ENCODE results near the gene TAMALIN.
A peak's percentile ranks its signal among the peaks of the same experiment; 100 is the strongest.

TAMALIN gene

DNA sequence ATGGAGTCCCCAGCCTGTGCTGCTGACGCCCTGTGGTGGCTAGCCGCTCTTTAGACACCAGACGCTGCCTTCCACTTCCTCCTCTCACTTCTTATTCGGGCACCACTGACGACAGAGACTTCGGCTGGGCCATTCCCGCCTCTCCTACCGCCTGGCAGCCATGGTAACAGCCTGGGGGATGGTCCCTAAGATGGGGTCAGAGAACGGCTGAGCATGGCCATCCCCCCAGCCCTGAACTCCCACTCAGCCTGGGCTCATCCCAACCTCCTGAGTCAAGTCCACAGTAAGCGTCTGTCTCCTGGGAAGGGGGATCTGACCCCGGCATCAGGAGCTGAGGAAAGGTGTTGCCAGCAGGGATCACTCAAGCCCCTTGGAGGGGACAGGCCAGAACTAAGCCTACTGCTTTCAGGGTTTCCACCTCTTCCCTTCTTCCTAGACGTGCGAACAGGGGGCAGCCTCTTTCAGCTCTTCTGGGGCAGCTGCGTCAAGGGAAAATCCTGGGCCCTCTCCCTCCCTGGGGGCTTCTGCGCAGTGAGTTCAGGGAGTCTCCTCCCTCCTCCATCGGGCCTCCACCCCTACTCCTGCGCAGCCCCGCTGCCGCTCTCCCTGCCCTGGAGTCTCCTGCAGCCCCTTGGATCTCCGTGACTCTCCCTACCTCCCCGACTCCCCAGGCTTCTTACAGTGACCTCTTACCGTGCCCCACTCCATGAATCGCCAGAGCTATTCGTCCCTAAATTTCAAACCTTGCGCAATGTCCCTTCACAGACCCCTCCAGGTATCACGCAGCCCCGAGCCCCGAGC, 643 bp upstream of the TAMALIN start:
- Histone ChIP-seq H3K4me2 (ENCODE audit: insufficient read depth, low read length) (peak overlapping the region; percentile 88), H3K4me1 (ENCODE audit: insufficient read depth, low read length) (peaks cover 29% of the 10 kb centered on the region), H3K9ac (ENCODE audit: low read depth, low read length) (no peak overlapping the region; the same call in 1 of the 2 replicates), H2AFZ (ENCODE audit: low read depth, low read length) (no peak overlapping the region), H3K36me3 (ENCODE audit: insufficient read depth, low read length) (no peaks in the 10 kb centered on the region), H3K79me2 (ENCODE audit: insufficient read depth, low read length) (no peaks in the 10 kb centered on the region), H3K4me3 (ENCODE audit: low read depth in 1 of 2, low read length in 2 of 2) (peak overlapping the region in 1 of 2 experiments; percentile 56; a peak in 1 of 4 replicates), H3K27ac (ENCODE audit: low read length) (no peak overlapping the region), H3K9me3 (ENCODE audit: insufficient read depth, low read length, severe bottlenecking) (no peaks in the 10 kb centered on the region), H3K27me3 (ENCODE audit: insufficient read depth, low read length, poor library complexity) (peaks cover 38% of the 10 kb centered on the region), H4K20me1 (ENCODE audit: insufficient read depth, low read length) (peaks cover 17% of the 10 kb centered on the region)
- no peak for DNase-seq
- no peak for TF ChIP-seq EZH2 (IDR thresholded peaks at IDR 0.05; ENCODE audit: borderline replicate concordance, low read depth, low read length, severe bottlenecking)
- TF ChIP-seq, protein P1, sequence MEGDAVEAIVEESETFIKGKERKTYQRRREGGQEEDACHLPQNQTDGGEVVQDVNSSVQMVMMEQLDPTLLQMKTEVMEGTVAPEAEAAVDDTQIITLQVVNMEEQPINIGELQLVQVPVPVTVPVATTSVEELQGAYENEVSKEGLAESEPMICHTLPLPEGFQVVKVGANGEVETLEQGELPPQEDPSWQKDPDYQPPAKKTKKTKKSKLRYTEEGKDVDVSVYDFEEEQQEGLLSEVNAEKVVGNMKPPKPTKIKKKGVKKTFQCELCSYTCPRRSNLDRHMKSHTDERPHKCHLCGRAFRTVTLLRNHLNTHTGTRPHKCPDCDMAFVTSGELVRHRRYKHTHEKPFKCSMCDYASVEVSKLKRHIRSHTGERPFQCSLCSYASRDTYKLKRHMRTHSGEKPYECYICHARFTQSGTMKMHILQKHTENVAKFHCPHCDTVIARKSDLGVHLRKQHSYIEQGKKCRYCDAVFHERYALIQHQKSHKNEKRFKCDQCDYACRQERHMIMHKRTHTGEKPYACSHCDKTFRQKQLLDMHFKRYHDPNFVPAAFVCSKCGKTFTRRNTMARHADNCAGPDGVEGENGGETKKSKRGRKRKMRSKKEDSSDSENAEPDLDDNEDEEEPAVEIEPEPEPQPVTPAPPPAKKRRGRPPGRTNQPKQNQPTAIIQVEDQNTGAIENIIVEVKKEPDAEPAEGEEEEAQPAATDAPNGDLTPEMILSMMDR (IDR thresholded peaks at IDR 0.05; ENCODE audit: borderline replicate concordance, extremely low read depth, low read length, poor library complexity, severe bottlenecking), result no peak
- no peak for ATAC-seq (ENCODE audit: insufficient read depth, low read depth)

DNA sequence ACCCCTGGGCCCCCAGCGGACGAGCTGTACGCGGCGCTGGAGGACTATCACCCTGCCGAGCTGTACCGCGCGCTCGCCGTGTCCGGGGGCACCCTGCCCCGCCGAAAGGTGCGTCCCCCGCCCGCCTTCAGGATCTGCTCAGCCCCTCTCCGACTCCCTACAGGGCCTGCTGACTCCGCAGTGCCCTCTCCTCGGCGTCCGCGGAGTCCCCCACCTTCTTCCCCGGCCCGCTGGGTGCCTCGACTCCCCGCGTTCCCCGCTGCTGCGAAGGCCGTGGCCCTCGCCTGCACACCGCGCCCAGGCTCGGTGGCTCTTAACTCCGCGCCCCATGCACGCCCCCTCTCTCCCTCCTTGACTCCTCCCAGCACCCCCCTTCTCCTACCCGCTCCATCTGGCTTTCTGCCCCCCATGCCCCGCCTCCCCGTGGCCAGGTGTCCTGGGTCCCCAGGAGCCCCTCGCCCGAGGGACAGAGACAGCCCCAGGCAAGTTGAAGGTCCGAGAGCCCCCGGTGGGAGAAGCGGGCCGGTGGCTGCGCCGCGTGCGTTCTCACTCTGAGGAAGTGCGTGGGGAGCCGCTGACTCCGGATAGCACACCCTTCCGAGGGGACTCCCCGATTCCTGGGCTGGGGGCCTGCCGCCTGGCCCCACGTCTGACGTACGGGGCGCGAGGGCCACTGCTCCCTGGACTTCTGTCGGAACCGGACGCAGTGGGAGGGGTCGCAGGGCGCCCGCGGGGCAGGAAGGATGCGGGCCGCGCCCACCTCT, 594 bp downstream of the TAMALIN start:
- peak overlapping the region; percentile 59 for H2AFZ ChIP-seq (ENCODE audit: low read depth, low read length)
- DNase-seq, result peak; percentile 40
- H3K36me3 ChIP-seq (ENCODE audit: insufficient read depth, low read length), result no peaks in the 10 kb centered on the region
- H3K79me2 ChIP-seq (ENCODE audit: insufficient read depth, low read length), result no peaks in the 10 kb centered on the region
- TF ChIP-seq, protein P1 (IDR thresholded peaks at IDR 0.05; ENCODE audit: borderline replicate concordance, extremely low read depth, low read length, poor library complexity, severe bottlenecking), result peak; percentile 3
- TF ChIP-seq EZH2 (IDR thresholded peaks at IDR 0.05; ENCODE audit: borderline replicate concordance, low read depth, low read length, severe bottlenecking), result peak; percentile 99
- peak overlapping the region; percentile 55 for H3K9ac ChIP-seq (ENCODE audit: low read depth, low read length)
- H3K27ac ChIP-seq (ENCODE audit: low read length), result no peak overlapping the region
- peaks cover 29% of the 10 kb centered on the region for H3K4me1 ChIP-seq (ENCODE audit: insufficient read depth, low read length)
- peak overlapping the region; percentile 24 to 56; a peak in 3 of 4 replicates for H3K4me3 ChIP-seq (ENCODE audit: low read depth in 1 of 2, low read length in 2 of 2)
- ATAC-seq (ENCODE audit: insufficient read depth, low read depth), result peak; percentile 47
- H3K4me2 ChIP-seq (ENCODE audit: insufficient read depth, low read length), result peak overlapping the region; percentile 88
- peaks cover 17% of the 10 kb centered on the region for H4K20me1 ChIP-seq (ENCODE audit: insufficient read depth, low read length)
- H3K27me3 ChIP-seq (ENCODE audit: insufficient read depth, low read length, poor library complexity), result peaks cover 38% of the 10 kb centered on the region
- H3K9me3 ChIP-seq (ENCODE audit: insufficient read depth, low read length, severe bottlenecking), result no peaks in the 10 kb centered on the region

DNA sequence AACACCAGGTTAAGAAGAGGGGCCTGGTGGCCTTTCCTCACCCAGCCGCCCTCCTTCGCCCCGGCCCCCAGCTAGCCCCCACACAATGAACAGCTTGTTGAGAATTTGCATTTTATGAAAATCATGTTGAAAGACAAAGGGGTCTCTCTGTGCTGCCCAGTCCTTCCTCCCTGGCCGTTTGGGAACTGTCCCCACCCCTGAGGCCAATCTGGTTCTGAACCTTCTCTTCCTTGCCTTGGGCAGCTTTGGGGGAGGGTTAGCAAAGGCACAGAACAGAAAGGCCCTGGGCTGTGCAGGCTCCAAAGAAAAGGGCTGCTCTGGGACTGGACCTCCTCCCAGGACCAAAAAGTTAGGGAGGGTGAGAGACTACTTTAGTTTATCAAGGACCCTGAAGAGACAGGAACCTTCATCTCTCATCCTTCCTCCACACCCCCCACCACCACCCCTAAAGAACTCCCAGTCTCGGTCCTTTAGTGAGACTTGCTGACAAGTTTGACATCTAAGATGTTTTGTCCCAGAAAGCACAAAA, 1.3 kb downstream of the TAMALIN start:
- H4K20me1 ChIP-seq (ENCODE audit: insufficient read depth, low read length), result peaks cover 17% of the 10 kb centered on the region
- DNase-seq (no peak), ATAC-seq (ENCODE audit: insufficient read depth, low read depth) (no peak)
- H3K79me2 ChIP-seq (ENCODE audit: insufficient read depth, low read length), result no peaks in the 10 kb centered on the region
- H3K27ac ChIP-seq (ENCODE audit: low read length), result no peak overlapping the region
- no peak overlapping the region for H2AFZ ChIP-seq (ENCODE audit: low read depth, low read length)
- H3K4me3 ChIP-seq (ENCODE audit: low read depth in 1 of 2, low read length in 2 of 2), result no peak overlapping the region
- no peaks in the 10 kb centered on the region for H3K9me3 ChIP-seq (ENCODE audit: insufficient read depth, low read length, severe bottlenecking)
- H3K4me1 ChIP-seq (ENCODE audit: insufficient read depth, low read length), result peaks cover 27% of the 10 kb centered on the region
- H3K4me2 ChIP-seq (ENCODE audit: insufficient read depth, low read length), result peak overlapping the region; percentile 88; the same call in 1 of the 2 replicates
- H3K36me3 ChIP-seq (ENCODE audit: insufficient read depth, low read length), result no peaks in the 10 kb centered on the region
- TF ChIP-seq, protein P1 (IDR thresholded peaks at IDR 0.05; ENCODE audit: borderline replicate concordance, extremely low read depth, low read length, poor library complexity, severe bottlenecking), result no peak
- TF ChIP-seq EZH2 (IDR thresholded peaks at IDR 0.05; ENCODE audit: borderline replicate concordance, low read depth, low read length, severe bottlenecking), result no peak
- H3K27me3 ChIP-seq (ENCODE audit: insufficient read depth, low read length, poor library complexity), result peaks cover 38% of the 10 kb centered on the region
- H3K9ac ChIP-seq (ENCODE audit: low read depth, low read length), result no peak overlapping the region

Data from DND-41 (cell line).